Kidney epithelial cell (primary cell): ENCODE data around the gene GPR146. TPM values are rescaled to one million over a fixed set of nuclear protein-coding genes. Genes with fewer than 3 reads are reported as not detected.

Source experiments
- DNase-seq: peaks from one replicate; pipeline ENCODE4 v3.0.0-alpha.2; 2010; ENCODE audit warnings: low read depth
- H3K27me3 ChIP-seq: 2 replicates; pipeline ENCODE4 v1.6.0; 2011; ENCODE audit warnings: low read length; ENCODE audit not compliant: control insufficient read depth, insufficient read depth
- H3K36me3 ChIP-seq: 2 replicates; pipeline ENCODE4 v1.5.1; 2011; ENCODE audit warnings: low read length; ENCODE audit not compliant: control insufficient read depth, insufficient read depth
- H3K4me3 ChIP-seq: 2 replicates; pipeline ENCODE4 v1.5.1; 2011; ENCODE audit warnings: low read depth, mild to moderate bottlenecking, control low read depth, low read length
- total RNA-seq: library from RNA; depleted of rRNA; stranded (reverse); fragments of >200 nt; gene quantifications from 2 replicates; pipeline ENCODE4 v1.2.3, GENCODE V29; 2015
- TF ChIP-seq, protein P1 (sequence below): IDR thresholded peaks from 2 replicates; pipeline ENCODE4 v1.5.1; 2011; ENCODE audit warnings: mild to moderate bottlenecking, moderate library complexity, low read length, control low read depth, inconsistent platforms; ENCODE audit not compliant: insufficient read depth, poor library complexity, severe bottlenecking

Gene GPR146
- total RNA-seq, 1 donor from 2014 or later: 0.21 TPM

GRCh38 chr7:1005303-1005702 lies 39.0 kb upstream of the GPR146 start:
- TF ChIP-seq, protein P1, sequence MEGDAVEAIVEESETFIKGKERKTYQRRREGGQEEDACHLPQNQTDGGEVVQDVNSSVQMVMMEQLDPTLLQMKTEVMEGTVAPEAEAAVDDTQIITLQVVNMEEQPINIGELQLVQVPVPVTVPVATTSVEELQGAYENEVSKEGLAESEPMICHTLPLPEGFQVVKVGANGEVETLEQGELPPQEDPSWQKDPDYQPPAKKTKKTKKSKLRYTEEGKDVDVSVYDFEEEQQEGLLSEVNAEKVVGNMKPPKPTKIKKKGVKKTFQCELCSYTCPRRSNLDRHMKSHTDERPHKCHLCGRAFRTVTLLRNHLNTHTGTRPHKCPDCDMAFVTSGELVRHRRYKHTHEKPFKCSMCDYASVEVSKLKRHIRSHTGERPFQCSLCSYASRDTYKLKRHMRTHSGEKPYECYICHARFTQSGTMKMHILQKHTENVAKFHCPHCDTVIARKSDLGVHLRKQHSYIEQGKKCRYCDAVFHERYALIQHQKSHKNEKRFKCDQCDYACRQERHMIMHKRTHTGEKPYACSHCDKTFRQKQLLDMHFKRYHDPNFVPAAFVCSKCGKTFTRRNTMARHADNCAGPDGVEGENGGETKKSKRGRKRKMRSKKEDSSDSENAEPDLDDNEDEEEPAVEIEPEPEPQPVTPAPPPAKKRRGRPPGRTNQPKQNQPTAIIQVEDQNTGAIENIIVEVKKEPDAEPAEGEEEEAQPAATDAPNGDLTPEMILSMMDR: no peak
- no peak overlapping the region for H3K4me3 ChIP-seq
- DNase-seq: no peak
- H3K36me3 ChIP-seq: no peaks in the 10 kb centered on the region
- no peaks in the 10 kb centered on the region for H3K27me3 ChIP-seq

DNA sequence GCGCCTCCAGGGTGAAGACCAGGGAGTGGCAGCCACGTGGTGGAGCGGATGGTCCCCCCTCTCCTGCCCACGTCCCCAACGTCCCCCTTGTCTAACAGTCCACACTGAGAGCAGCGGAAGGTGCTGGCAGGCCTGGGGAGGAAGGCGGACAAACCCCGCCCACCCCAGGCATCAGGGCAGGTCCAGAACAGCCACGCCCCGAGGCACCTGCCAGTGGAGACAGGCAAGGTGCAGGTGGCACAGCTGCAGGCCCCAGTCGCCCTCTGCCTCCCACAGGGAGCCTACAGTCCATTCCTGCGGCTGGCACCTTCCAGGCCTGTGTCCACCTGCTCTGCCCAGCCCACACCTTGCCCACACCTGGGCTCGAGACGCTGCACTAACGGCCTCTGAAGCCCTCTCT lies 36.4 kb upstream of the GPR146 start:
- TF ChIP-seq, protein P1: no peak
- DNase-seq: no peak
- Histone ChIP-seq H3K4me3 (no peak overlapping the region), H3K36me3 (no peaks in the 10 kb centered on the region), H3K27me3 (no peaks in the 10 kb centered on the region)

DNA sequence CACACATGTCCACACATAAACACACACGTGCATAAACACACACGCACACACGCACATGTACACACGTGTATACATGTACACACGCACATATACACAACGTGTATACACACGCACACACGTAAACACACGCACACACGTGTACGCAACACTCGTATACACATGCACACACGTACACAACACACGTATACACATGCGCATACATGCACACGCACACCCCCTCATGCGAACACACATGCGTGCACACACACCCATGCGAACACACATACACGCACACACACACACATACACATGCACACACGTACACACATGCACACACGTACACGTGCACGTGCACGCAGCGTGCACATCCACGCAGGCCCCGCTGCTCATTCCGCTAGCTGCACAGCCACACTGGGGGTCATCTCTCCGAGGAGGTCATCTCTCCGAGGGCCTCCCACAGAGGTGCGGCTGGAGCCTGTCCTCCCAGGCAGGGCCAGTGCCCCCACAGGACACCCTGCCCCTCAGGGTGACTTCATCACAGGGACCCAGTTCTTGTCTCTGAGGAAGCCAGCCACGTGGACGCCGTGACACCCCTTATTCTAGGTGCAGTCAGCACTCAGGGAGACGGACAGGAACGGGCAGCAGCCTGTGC lies 35.5 kb upstream of the GPR146 start:
- no peak for DNase-seq
- TF ChIP-seq, protein P1: no peak
- Histone ChIP-seq H3K36me3 (no peaks in the 10 kb centered on the region), H3K4me3 (no peak overlapping the region), H3K27me3 (no peaks in the 10 kb centered on the region)

GRCh38 chr7:1009747-1010146 lies 34.6 kb upstream of the GPR146 start:
- no peak for DNase-seq
- TF ChIP-seq, protein P1: no peak
- H3K36me3 ChIP-seq: no peaks in the 10 kb centered on the region
- H3K4me3 ChIP-seq: no peak overlapping the region
- no peaks in the 10 kb centered on the region for H3K27me3 ChIP-seq

GRCh38 chr7:1010226-1010625 lies 34.1 kb upstream of the GPR146 start:
- no peaks in the 10 kb centered on the region for H3K36me3 ChIP-seq
- no peaks in the 10 kb centered on the region for H3K27me3 ChIP-seq
- no peak for DNase-seq
- no peak overlapping the region for H3K4me3 ChIP-seq
- TF ChIP-seq, protein P1: no peak
